IPS-18c (cell line): Measurements from ENCODE around the gene GP1BB.
"Not testable (repeated sequence)": the region's sequence is repeated elsewhere in the genome, so short reads cannot be mapped to it uniquely, and the experiment has no call there.

Source experiments
- H3K4me3 ChIP-seq: 2 replicates; pipeline ENCODE4 v1.7.0; 2013; ENCODE audit warnings: low read depth, mild to moderate bottlenecking, low read length, moderate library complexity; ENCODE audit not compliant: insufficient read depth
- H3K9me3 ChIP-seq: one replicate; pipeline ENCODE4 v1.6.1; 2013; ENCODE audit warnings: mild to moderate bottlenecking, low read length, moderate library complexity; ENCODE audit not compliant: control insufficient read depth, insufficient read depth

GP1BB gene

DNA sequence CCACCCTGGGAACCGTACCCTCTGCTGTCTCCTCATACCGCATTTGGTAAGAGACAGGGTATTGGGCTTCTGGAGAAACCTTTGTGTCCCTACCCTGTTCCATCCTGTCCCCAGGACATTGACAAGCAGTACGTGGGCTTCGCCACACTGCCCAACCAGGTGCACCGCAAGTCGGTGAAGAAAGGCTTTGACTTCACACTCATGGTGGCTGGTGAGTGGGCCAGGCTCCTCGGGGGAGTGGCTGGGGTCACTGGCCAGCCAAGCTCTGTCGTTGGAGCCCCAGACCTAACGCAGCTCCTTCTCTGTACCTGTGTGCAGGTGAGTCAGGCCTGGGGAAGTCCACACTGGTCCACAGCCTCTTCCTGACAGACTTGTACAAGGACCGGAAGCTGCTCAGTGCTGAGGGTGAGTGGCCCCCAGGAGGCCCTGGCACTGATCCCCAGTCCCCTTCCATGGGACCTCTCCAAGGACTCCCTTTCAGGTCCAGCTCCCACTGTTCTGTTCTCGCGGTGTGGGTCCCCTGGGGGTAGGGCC is 3.8 kb upstream of the GP1BB start:
- Histone ChIP-seq H3K4me3 (no peak overlapping the region), H3K9me3 (peaks cover 4% of the 10 kb centered on the region)

DNA sequence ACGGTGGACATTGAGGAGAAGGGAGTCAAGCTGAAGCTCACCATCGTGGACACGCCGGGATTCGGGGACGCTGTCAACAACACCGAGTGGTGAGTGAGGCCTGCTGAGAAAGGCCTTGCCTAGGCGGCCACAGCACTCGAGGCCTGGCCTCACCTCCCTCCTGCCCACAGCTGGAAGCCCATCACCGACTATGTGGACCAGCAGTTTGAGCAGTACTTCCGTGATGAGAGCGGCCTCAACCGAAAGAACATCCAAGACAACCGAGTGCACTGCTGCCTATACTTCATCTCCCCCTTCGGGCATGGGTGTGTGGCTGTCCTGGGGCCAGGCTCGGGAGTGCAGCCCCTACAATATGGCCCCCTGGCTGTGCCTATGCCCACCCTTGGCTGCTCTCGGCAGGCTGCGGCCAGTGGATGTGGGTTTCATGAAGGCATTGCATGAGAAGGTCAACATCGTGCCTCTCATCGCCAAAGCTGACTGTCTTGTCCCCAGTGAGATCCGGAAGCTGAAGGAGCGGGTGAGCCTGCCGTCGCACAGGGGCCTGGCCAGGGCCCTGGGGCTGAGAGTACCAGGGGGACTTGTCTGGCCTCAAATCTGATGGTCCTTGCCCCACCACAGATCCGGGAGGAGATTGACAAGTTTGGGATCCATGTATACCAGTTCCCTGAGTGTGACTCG is 3.0 kb upstream of the GP1BB start:
- Histone ChIP-seq H3K9me3 (peaks cover 4% of the 10 kb centered on the region), H3K4me3 (no peak overlapping the region)

DNA sequence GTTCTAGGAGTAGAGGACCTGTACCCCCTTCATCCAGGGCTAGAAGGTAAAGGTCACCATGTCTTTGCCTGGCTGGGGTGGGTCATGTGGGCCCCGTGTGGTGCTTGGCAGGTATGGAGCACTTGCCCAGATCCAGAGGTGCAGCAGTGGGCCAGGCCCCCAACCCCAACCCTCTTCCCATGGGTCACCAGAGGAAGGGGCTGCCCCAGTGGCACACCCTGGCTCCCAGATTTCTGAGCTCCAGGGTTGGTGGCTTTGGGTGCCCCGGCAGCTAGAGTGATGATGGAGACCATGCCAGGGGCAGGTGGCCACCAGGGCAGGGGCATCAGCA is 2.4 kb upstream of the GP1BB start:
- peaks cover 4% of the 10 kb centered on the region for H3K9me3 ChIP-seq
- no peak overlapping the region for H3K4me3 ChIP-seq

DNA sequence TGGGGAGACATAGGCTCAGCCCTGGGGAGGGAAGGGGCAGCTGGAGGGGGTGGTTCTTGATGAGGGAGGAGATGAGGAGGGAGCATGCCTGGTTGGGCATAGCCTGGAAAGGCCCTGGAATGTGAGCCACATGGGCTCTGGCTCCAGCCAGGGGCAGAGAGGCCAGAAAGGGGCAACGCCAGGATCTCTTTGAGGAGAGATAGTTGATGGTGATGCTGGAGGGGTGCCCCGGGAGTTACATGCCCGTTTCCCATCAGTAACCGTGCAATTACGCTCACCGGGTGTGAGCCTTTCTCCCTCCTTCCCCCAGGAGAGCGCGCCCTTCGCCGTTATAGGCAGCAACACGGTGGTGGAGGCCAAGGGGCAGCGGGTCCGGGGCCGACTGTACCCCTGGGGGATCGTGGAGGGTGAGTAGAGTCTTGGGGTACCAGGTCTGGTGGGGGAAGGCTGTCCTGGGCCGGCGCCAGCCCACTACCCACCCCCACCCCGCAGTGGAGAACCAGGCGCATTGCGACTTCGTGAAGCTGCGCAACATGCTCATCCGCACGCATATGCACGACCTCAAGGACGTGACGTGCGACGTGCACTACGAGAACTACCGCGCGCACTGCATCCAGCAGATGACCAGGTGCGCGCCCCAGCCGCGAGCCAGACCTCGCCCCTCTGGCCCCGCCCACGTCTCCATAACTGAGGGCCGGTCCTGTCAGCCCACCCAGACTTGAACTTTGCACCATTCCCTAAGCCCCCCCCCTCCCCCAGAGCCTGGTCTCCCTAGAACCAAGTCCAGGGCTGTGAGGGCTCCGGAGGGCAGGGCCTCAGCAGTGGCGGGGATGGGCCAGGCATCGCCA is 1.8 kb upstream of the GP1BB start:
- Histone ChIP-seq H3K4me3 (no peak overlapping the region), H3K9me3 (peaks cover 4% of the 10 kb centered on the region)

DNA sequence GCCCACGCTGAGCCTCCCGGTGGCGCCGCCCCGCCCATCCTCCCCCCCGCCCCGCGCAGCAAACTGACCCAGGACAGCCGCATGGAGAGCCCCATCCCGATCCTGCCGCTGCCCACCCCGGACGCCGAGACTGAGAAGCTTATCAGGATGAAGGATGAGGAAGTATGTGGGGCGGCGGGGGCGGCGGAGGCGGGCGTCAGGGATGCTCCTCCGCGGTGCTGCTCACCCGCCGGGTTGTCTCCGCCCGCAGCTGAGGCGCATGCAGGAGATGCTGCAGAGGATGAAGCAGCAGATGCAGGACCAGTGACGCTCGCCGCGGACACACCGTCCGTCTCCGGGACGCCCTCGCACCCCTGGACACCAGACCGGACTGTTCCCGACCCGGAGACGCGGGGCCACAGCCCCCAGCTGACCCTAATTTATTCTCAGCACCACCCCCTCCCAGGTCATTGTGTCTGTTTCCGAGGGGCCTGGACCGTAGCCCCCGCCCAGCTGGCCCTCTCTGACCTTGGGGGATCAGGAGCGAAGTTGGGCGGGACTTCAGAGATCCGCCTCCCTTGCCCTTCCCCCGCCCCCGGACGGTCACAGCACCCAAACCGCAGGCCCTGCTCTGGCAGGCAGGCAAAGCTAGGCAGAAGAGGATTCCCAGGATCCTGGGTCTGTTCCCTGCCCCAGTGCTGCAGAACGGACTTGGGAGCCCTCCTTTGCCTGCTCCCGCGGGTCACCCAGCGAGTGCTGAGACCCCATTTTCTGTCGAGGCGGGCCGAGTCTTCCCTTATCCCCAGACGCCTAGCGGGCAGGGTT is 959 bp upstream of the GP1BB start:
- Histone ChIP-seq H3K4me3 (peak overlapping the region; percentile 6; the same call in 1 of the 2 replicates), H3K9me3 (peaks cover 4% of the 10 kb centered on the region)

DNA sequence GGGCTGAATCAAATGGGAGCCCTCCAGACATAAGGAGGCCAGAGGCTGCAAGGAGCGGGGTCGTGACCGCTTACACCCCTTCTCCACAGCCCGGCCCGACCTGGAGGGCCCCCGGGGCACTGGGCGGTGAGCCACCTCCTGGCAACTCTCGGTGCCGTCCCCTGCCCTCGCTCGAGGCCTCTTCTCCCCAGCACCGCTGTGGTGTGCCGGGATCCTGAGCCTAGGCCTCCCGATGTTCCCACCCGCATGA is 432 bp upstream of the GP1BB start:
- Histone ChIP-seq H3K9me3 (peaks cover 4% of the 10 kb centered on the region), H3K4me3 (no peak overlapping the region; the same call in 1 of the 2 replicates)

DNA sequence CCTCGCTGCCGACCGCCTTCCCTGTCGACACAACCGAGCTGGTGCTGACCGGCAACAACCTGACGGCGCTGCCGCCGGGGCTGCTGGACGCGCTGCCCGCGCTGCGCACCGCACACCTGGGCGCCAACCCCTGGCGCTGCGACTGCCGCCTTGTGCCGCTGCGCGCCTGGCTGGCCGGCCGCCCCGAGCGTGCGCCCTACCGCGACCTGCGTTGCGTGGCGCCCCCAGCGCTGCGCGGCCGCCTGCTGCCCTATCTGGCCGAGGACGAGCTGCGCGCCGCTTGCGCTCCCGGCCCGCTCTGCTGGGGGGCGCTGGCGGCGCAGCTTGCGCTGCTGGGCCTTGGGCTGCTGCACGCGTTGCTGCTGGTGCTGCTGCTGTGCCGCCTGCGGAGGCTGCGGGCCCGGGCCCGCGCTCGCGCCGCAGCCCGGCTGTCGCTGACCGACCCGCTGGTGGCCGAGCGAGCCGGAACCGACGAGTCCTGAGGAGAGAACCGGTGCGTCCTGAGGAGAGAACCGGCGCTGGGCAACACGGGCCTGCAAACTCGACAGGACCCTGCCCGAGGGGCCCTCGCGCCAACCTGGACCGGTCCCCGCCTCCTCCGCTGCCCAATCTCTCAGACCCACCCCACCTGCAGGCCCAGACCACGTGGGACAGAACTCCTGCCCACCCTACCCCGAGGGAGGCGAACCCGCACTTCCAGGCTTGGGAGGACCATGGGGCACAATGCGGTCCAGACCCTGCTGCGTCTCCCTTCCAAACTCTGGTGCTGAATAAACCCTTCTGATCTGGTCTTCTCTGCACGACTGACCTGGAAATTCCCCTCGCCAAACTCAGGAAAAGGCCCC is 866 bp downstream of the GP1BB start:
- Histone ChIP-seq H3K9me3 (peaks cover 4% of the 10 kb centered on the region), H3K4me3 (peak overlapping the region; percentile 34; the same call in 1 of the 2 replicates)

DNA sequence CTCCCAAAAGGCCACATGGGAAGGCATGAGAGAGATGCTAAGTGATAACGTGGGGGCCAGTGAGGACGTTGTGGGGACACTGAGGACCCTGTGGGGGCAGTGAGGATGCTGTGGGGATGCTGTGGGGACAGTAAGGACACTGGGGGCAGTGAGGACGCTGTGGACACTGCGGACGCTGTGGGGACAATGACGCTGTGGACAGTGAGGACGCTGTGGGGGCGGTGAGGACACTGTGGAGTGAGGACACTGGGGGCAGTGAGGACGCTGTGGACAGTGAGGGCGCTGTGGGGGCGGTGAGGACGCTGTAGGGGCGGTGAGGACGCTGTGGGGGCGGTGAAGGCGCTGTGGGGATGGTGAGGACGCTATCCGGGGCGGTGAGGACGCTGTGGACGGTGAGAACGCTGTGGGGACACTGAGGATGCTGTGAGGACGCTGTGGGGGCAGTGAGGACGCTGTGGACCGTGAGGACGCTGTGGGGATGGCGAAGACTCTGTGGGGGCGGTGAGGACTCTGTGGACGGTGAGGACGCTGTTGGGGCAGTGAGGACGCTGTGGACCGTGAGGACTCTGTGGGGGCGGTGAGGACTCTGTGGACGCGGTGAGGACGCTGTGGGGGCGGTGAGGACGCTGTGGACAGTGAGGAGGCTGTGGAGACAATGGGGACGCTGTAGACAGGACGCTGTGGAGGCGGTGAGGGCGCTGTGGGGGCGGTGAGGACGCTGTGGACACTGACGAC is 1.8 kb downstream of the GP1BB start:
- Histone ChIP-seq H3K9me3 (peaks cover 4% of the 10 kb centered on the region), H3K4me3 (0 out of 2 replicates have a peak overlapping the region, but pooled peaks have one; percentile 20)

DNA sequence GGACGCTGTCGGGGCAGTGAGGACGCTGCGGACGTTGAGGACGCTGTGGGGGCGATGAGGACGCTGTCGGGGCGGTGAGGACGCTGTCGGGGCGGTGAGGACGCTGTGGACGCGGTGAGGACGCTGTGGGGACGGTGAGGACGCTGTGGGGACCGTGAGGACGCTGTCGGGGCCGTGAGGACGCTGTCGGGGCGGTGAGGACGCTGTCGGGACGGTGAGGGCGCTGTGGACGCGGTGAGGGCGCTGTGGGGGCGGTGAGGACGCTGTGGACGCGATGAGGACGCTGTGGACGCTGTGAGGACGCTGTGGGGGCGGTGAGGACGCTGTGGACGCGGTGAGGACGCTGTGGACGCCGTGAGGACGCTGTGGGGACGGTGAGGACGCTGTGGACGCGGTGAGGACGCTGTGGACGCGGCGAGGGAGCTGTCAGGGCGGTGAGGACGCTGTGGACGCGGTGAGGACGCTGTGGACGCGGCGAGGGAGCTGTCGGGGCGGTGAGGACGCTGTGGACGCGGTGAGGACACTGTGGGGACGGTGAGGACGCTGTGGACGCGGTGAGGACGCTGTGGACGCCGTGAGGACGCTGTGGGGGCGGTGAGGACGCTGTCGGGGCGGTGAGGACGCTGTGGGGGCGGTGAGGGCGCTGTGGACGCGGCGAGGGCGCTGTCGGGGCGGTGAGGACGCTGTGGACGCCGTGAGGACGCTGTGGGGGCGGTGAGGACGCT is 2.9 kb downstream of the GP1BB start:
- not testable (repeated sequence) for H3K4me3 ChIP-seq, H3K9me3 ChIP-seq

DNA sequence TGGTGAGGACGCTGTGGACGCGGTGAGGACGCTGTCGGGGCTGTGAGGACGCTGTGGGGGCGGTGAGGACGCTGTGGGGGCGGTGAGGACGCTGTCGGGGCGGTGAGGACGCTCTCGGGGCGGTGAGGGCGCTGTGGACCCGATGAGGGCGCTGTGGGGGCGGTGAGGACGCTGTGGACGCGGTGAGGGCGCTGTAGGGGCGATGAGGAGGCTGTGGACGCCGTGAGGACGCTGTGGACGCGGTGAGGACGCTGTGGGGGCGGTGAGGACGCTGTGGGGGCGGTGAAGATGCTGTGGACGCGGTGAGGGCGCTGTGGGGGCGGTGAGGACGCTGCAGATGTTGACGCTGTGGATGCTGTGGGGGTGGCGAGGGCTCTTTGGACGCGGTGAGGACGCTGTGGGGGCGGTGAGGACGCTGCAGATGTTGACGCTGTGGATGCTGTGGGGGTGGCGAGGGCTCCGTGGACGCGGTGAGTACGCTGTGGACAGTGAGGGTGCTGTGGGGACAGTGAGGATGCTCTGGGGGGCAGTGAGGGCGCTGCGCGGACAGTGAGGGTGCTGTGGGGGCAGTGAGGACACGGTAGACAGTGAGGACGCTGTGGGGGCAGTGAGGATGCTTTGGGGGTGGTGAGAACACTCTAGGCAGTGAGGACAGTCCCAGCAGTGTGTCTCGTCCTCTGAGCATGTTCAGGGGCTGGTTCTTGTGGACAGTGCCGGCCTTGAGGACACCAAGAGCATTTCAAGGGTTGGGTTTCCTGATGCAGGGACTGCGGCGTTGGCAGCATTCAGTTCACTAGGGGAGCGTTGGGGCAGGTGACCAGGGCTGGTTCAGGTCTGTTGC is 4.2 kb downstream of the GP1BB start:
- H3K9me3 ChIP-seq, result no peaks in the 10 kb centered on the region
- H3K4me3 ChIP-seq, result no peak overlapping the region

DNA sequence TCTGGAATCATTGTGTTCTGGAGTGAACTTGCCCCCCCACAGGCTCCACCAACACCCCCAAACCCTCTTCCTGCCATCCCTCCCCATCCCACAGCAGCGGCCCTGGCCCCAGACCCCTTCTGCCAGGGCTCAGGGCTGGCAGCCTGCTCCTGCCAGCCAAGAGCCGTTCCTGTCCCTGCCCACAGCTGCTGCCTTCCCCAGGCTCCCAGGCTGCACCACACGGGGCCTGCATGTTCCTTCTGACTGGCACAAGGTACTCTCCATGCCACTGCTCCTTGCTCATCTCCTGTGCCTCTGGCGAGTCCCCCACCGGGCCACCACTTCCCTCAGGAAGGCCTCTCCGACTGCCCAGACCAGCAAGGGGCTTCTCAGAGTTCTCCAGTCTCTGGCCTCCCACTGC is 4.9 kb downstream of the GP1BB start:
- H3K4me3 ChIP-seq, result no peak overlapping the region

DNA sequence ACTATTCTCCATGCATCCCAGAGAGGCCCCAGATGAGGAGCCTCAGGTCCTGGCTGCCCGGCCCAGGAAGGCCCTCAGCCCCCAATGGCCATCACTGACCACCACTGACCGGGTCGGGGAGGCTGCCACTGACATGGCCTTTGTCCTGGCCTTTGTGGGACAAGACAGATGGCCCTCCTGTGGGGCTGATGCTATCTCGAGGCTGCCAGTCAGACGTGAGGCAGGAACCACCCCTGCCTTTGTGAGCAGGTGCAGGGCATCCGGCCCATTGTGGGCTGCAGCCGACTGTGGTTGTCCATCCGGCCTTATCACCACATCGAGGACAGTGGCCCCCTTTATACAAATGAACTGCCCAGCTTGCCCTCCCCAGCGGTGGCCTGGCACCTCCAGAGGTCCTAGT is 5.5 kb downstream of the GP1BB start:
- Histone ChIP-seq H3K4me3 (no peak overlapping the region), H3K9me3 (no peaks in the 10 kb centered on the region)

More for the DNA sequence above, 4.9 kb downstream of the GP1BB start:
- H3K9me3 ChIP-seq, result no peaks in the 10 kb centered on the region

DNA sequence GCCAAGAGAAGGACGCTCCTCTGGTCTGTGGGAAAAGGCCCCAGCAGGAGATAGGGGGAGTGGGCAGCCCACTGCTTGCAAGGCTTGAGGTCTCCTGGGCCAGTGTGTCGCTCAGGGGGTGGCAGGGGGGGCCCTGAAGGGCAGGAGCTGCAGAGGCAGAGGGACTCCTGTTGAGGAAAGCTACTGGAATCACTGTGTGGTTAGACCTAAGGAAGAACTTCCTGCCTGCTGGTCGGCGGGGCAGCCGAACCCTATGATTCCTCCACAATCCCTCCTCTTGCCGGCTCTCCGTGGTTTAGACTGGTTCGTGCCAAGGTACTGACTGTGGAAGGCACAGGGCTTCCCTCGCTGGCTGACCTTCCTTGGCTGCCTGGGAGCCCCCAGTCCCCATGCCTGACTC is 6.2 kb downstream of the GP1BB start:
- no peak overlapping the region for H3K4me3 ChIP-seq
- no peaks in the 10 kb centered on the region for H3K9me3 ChIP-seq

DNA sequence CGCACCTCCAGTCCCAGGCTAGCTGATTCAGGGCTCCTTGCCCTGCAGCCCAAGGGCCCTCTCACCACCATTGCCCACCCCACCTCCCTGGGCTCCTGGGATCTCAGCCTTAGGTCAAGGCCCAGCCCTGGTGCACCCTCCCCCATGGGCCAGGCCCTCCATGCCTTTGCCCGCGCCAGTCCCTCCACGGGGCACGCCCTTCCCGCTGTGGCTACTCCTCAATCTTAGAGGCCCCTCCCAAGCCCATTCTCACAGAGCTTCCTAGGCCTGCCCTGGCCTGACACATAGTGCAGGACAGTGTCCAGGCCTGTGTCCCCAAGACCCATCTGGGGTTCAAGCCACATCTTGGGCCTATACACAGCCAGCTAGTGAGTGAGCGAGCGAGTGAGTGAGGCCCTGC is 6.9 kb downstream of the GP1BB start:
- no peaks in the 10 kb centered on the region for H3K9me3 ChIP-seq
- H3K4me3 ChIP-seq, result peak overlapping the region; percentile 53; the same call in 1 of the 2 replicates
